BLaER1 treated with 17β-estradiol and CSF1 and Interleukin-3, amounts not matched to agents 10 nM and 100 nM (cell line): ENCODE results near the gene BAZ1B.

ENCODE experiments used
- H3K27ac ChIP-seq, 11 experiments: shearing (Covaris generic); formaldehyde crosslinking; 2 replicates each; pipeline ENCODE4 v1.8.1; 2022
- H3K27me3 ChIP-seq, 11 experiments: shearing (Covaris generic); formaldehyde crosslinking; 2 replicates each; pipeline ENCODE4 v1.8.1; 2022
- H3K36me3 ChIP-seq, 11 experiments: shearing (Covaris generic); formaldehyde crosslinking; 2 replicates each; pipeline ENCODE4 v1.8.1; 2022
- H3K4me1 ChIP-seq, 10 experiments: shearing (Covaris generic); formaldehyde crosslinking; 2 replicates each; pipeline ENCODE4 v1.8.1; 2022
- H3K4me2 ChIP-seq, 11 experiments: shearing (Covaris generic); formaldehyde crosslinking; 2 replicates each; pipeline ENCODE4 v1.8.1; 2022
- H3K4me3 ChIP-seq, 10 experiments: shearing (Covaris generic); formaldehyde crosslinking; 2 replicates each; pipeline ENCODE4 v1.8.1; 2022
- H3K9ac ChIP-seq, 11 experiments: shearing (Covaris generic); formaldehyde crosslinking; 2 replicates each; pipeline ENCODE4 v1.8.1; 2022
- H3K9me3 ChIP-seq, 11 experiments: shearing (Covaris generic); formaldehyde crosslinking; replicated peaks in 1 of 11; 2 replicates each; pipeline ENCODE4 v1.8.1; 2022
- H4K20me1 ChIP-seq, 11 experiments: shearing (Covaris generic); formaldehyde crosslinking; 2 replicates each; pipeline ENCODE4 v1.8.1; 2022
- Cebpa-rat ChIP-seq, 11 experiments: shearing (Covaris generic); IDR thresholded peaks; 2 replicates each; pipeline ENCODE4 v1.8.1; 2022

Gene BAZ1B

GRCh38 chr7:73397521-73398281, 124.4 kb downstream of the BAZ1B start:
- Histone ChIP-seq H3K4me2 (peak overlapping the region in 9 of 11 experiments; percentile 28 to 64 (median 47); a peak in 12 of 22 replicates), H3K9me3 (no peaks in the 10 kb centered on the region; a peak in 1 of 22 replicates), H4K20me1 (no peaks in the 10 kb centered on the region), H3K4me3 (no peak overlapping the region), H3K9ac (no peak overlapping the region), H3K27ac (no peak overlapping the region), H3K36me3 (no peaks in the 10 kb centered on the region), H3K27me3 (no peaks in the 10 kb centered on the region), H3K4me1 (peaks cover 0 to 10% (median 7%) of the 10 kb centered on the region in 10 experiments; a peak in 15 of 20 replicates)
- TF ChIP-seq Cebpa-rat (IDR thresholded peaks at IDR 0.05) = no peak

DNA sequence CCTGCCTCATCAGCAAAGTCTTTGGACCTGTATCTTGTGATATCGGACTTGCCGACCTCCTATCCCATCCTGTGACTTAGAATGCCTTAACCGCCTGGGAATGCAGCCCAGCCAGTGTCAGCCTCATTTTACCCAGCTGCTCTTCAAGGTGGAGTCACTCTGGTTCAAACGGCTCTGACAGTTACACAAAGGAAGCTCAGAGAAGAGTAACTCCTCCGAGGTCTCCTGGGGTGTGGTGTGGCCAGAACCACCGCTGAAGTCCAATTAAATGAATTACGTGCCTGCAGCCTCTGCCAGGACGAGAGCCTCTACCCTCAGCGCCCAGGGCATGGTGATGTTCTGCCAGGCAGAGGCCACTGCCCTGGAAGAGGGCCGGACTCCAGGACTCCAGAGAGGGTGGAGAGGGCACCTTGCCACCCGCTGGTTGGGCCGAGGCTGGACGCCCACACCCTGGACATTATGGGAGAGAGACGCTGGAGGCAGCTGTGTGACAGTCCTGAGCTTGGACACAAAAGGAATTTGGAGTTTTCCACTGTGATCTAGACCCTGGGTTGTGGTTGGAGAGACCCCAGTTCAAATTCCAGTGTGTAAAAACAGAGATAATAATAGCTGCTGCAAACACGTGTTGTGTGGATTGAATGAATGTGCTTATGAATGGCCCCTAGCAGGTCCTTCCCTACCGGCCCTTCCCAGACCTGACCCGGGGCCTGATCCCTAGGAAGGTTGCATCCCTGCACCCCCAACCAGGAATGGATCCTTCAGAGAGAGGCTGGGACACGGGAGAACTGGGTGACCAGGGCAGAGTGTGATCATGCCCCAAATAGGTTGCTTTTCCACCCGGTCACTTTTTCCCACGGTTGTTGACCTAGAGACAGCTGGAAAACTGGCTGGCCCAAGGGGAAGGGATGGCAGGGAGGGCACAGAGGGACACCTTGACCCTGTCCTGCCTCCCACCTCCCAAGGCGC, 126.3 kb downstream of the BAZ1B start:
- no peaks in the 10 kb centered on the region for H3K27me3 ChIP-seq
- no peak for TF ChIP-seq Cebpa-rat (IDR thresholded peaks at IDR 0.05)
- no peak overlapping the region for H3K4me2 ChIP-seq
- H3K36me3 ChIP-seq = no peaks in the 10 kb centered on the region
- no peaks in the 10 kb centered on the region for H4K20me1 ChIP-seq
- peaks cover 0 to 10% (median 0%) of the 10 kb centered on the region in 11 experiments; a peak in 4 of 22 replicates for H3K9me3 ChIP-seq
- H3K4me1 ChIP-seq = peaks cover 0 to 10% (median 7%) of the 10 kb centered on the region in 10 experiments; a peak in 15 of 20 replicates
- H3K4me3 ChIP-seq = no peak overlapping the region
- H3K27ac ChIP-seq = no peak overlapping the region
- H3K9ac ChIP-seq = no peak overlapping the region

GRCh38 chr7:73394422-73394821, 127.7 kb downstream of the BAZ1B start:
- Histone ChIP-seq H3K4me1 (peaks cover 0 to 10% (median 7%) of the 10 kb centered on the region in 10 experiments; a peak in 15 of 20 replicates), H3K36me3 (no peaks in the 10 kb centered on the region), H4K20me1 (no peaks in the 10 kb centered on the region), H3K27me3 (no peaks in the 10 kb centered on the region), H3K9me3 (peaks cover 2 to 23% (median 13%) of the 10 kb centered on the region in 11 experiments), H3K4me2 (no peak overlapping the region), H3K9ac (no peak overlapping the region), H3K4me3 (no peak overlapping the region), H3K27ac (no peak overlapping the region)
- no peak for TF ChIP-seq Cebpa-rat (IDR thresholded peaks at IDR 0.05)

DNA sequence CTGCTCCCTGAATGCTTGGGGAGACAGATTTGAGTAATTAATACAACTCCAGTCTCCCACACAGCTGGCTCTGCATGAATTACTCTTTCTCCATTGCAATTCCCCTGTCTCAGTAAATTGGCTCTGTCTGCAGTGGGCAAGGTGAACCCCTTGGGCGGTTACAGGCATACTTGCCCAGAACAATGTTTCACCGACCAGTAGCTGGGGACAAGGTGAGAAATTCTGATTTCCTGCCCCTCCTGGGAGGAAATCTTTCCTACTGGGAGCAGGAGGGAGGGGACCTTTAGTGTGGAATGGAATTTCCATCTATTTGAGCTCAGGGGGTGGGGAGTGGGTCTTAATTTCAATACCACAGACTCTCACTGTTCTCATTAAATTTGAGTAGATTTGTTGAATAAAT, 130.7 kb downstream of the BAZ1B start:
- peaks cover 33 to 53% (median 43%) of the 10 kb centered on the region in 11 experiments for H3K9me3 ChIP-seq
- no peak overlapping the region for H3K4me3 ChIP-seq
- no peak overlapping the region for H3K9ac ChIP-seq
- no peaks in the 10 kb centered on the region for H4K20me1 ChIP-seq
- peaks cover 0 to 4% (median 0%) of the 10 kb centered on the region in 11 experiments; a peak in 1 of 22 replicates for H3K36me3 ChIP-seq
- TF ChIP-seq Cebpa-rat (IDR thresholded peaks at IDR 0.05) = no peak
- H3K4me2 ChIP-seq = no peak overlapping the region
- H3K27ac ChIP-seq = no peak overlapping the region
- no peaks in the 10 kb centered on the region for H3K4me1 ChIP-seq
- H3K27me3 ChIP-seq = no peaks in the 10 kb centered on the region
